ENCODE data around the gene RORB. TPM values are rescaled to one million over a fixed set of nuclear protein-coding genes. Genes with fewer than 3 reads are reported as not detected.
A peak's percentile ranks its signal among the peaks of the same experiment; 100 is the strongest.

RORB gene
- total RNA-seq, 2 donors from 2014 or later = 0.81 to 0.85 TPM

DNA sequence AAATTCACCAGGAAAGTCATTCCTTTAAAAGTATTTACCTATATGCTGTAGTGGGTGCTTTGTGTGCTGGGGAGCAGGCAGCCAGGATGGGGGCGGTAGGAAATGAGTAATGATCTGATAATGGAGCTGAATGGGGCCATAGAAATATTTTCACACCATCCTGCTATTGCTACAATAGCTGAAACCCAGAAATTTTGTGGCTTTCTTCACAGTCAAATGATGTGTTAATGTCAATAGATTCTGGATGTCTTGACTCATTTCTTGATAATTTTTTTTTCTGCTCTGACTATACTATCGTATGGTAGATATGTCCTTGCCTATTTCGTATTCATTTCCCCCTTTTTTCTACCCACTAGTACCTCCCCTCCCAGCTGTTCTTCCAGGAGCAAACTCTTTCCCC, 59.5 kb downstream of the RORB start:
- TF ChIP-seq, protein P1, sequence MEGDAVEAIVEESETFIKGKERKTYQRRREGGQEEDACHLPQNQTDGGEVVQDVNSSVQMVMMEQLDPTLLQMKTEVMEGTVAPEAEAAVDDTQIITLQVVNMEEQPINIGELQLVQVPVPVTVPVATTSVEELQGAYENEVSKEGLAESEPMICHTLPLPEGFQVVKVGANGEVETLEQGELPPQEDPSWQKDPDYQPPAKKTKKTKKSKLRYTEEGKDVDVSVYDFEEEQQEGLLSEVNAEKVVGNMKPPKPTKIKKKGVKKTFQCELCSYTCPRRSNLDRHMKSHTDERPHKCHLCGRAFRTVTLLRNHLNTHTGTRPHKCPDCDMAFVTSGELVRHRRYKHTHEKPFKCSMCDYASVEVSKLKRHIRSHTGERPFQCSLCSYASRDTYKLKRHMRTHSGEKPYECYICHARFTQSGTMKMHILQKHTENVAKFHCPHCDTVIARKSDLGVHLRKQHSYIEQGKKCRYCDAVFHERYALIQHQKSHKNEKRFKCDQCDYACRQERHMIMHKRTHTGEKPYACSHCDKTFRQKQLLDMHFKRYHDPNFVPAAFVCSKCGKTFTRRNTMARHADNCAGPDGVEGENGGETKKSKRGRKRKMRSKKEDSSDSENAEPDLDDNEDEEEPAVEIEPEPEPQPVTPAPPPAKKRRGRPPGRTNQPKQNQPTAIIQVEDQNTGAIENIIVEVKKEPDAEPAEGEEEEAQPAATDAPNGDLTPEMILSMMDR (IDR thresholded peaks at IDR 0.05) = no peak
- ATAC-seq (ENCODE audit: insufficient number of reproducible peaks, low FRiP score, low read depth) (no peak), DNase-seq (ENCODE audit: low spot score) (no peak)
- H3K4me3 ChIP-seq = no peak overlapping the region
- H3K4me1 ChIP-seq (ENCODE audit: control insufficient read depth in 1 of 2, low read depth in 2 of 2) = no peaks in the 10 kb centered on the region
- H3K27ac ChIP-seq = no peak overlapping the region
- no peaks in the 10 kb centered on the region for H3K27me3 ChIP-seq (replicated peaks; ENCODE audit: insufficient read depth)
- H3K9me3 ChIP-seq = no peaks in the 10 kb centered on the region
- no peaks in the 10 kb centered on the region for H3K36me3 ChIP-seq

DNA sequence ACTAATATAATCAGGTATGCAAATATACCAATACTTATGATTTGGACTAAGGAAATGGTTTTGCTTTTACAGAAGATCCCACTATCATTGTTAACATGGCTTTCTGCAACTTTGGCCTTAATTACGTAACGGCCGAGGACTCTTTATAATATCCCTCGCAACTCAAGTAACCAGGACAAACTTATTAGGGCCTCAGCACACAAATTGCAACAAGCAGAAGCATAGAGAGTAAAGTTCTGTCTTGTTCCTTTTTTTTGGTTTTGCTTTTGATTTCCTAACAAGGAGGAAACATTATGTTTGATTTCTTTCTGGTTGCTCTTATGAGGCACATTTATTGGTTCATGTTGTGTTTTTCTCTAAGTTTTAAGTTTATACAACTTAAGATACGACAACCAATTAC, 60.4 kb downstream of the RORB start:
- H3K9me3 ChIP-seq = no peaks in the 10 kb centered on the region
- no peak overlapping the region for H3K27ac ChIP-seq
- no peak for ATAC-seq (ENCODE audit: insufficient number of reproducible peaks, low FRiP score, low read depth)
- H3K4me1 ChIP-seq (ENCODE audit: control insufficient read depth in 1 of 2, low read depth in 2 of 2) = no peaks in the 10 kb centered on the region
- no peaks in the 10 kb centered on the region for H3K27me3 ChIP-seq (replicated peaks; ENCODE audit: insufficient read depth)
- DNase-seq (ENCODE audit: low spot score) = no peak
- TF ChIP-seq, protein P1 (IDR thresholded peaks at IDR 0.05) = no peak
- no peaks in the 10 kb centered on the region for H3K36me3 ChIP-seq
- H3K4me3 ChIP-seq = no peak overlapping the region

DNA sequence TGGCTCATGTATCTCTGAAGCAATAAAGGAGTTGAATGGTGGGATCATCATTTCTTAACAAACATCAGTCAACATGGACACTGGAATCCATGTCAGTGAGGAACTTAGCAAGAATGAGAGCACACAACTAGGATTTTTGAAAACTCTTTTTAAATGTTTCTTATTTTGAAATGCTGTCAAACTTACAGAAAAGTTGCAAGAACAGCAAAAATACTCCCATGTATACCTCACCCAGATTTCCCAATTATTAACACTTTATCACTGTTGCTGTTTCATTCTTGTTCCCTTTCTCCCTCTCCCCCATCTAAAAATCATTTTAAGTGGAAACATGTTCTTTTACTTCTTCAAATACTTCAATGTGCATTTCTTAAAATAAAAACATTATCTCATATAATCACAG, 65.5 kb downstream of the RORB start:
- DNase-seq (ENCODE audit: low spot score) = no peak
- no peaks in the 10 kb centered on the region for H3K36me3 ChIP-seq
- TF ChIP-seq, protein P1 (IDR thresholded peaks at IDR 0.05) = no peak
- no peak overlapping the region for H3K4me3 ChIP-seq
- ATAC-seq (ENCODE audit: insufficient number of reproducible peaks, low FRiP score, low read depth) = no peak
- no peaks in the 10 kb centered on the region for H3K9me3 ChIP-seq
- no peak overlapping the region for H3K27ac ChIP-seq
- no peaks in the 10 kb centered on the region for H3K4me1 ChIP-seq (ENCODE audit: control insufficient read depth in 1 of 2, low read depth in 2 of 2)
- H3K27me3 ChIP-seq (replicated peaks; ENCODE audit: insufficient read depth) = no peaks in the 10 kb centered on the region

DNA sequence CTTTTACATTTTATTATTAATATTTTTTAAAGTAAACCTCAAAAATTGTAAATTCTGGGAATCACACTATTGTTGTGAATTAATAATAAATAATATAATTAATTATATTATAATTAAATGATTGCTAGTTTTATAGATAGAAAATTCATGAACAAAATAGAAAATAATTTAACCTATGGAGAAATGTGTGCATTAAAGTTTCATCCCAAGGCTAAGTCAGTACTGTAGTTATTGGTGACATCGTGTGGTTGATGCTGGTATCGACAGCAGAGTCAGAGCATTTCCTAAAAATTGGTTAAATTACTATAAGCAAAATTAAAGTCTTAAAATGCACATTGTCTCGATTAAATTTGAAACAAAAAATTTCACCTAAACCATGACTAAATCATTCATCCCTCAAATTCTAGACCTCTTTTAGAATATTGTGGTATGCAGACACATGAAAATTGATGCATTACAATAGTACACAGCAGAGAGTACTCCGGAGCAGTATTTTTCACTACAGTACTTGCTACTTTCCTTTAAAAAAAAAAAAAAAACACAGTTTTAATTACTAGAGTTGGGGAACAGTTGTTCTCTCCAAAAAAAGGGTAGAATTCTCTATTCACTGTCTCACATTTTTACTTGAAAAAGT, 73.9 kb downstream of the RORB start:
- TF ChIP-seq, protein P1 (IDR thresholded peaks at IDR 0.05) = peak; percentile 45
- H3K4me3 ChIP-seq = no peak overlapping the region
- no peak for ATAC-seq (ENCODE audit: insufficient number of reproducible peaks, low FRiP score, low read depth)
- H3K27me3 ChIP-seq (replicated peaks; ENCODE audit: insufficient read depth) = no peaks in the 10 kb centered on the region
- no peaks in the 10 kb centered on the region for H3K4me1 ChIP-seq (ENCODE audit: control insufficient read depth in 1 of 2, low read depth in 2 of 2)
- H3K27ac ChIP-seq = no peak overlapping the region
- no peaks in the 10 kb centered on the region for H3K9me3 ChIP-seq
- no peak for DNase-seq (ENCODE audit: low spot score)
- H3K36me3 ChIP-seq = no peaks in the 10 kb centered on the region

DNA sequence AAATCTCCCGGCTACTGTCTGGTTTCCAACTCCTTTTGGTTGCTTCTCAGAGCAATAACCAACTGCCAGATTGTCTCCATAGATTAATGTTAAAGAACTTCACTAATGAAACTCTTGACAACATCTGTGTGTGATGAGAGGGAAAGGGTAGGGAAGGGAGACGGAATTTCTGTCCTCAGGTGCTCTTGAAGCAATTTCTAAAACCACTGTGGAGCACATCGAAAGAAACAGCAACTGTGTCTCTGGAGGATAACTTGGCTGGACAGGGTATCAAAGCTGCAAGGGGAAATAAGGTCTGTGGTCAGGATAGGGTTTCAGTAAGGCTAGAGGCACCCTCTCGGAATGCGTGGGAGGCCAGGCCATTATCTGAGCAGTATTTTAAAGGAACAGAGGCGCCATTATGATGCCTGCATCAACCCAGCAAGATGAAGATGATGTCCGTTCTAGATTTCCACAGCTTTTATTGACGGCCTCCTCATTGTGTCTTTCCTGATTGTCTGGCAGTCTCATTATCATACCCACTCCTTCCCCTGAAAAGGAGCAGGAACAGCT, 76.6 kb downstream of the RORB start:
- Histone ChIP-seq H3K4me3 (no peak overlapping the region), H3K4me1 (ENCODE audit: control insufficient read depth in 1 of 2, low read depth in 2 of 2) (no peaks in the 10 kb centered on the region), H3K27ac (no peak overlapping the region), H3K27me3 (replicated peaks; ENCODE audit: insufficient read depth) (no peaks in the 10 kb centered on the region), H3K36me3 (no peaks in the 10 kb centered on the region), H3K9me3 (no peaks in the 10 kb centered on the region)
- no peak for ATAC-seq (ENCODE audit: insufficient number of reproducible peaks, low FRiP score, low read depth)
- TF ChIP-seq, protein P1 (IDR thresholded peaks at IDR 0.05) = no peak
- no peak for DNase-seq (ENCODE audit: low spot score)
